ENCODE data around the gene MDGA2.
A peak's percentile ranks its signal among the peaks of the same experiment; 100 is the strongest.

GRCh38 chr14:47207617-47208016, 467.8 kb downstream of the MDGA2 start:
- TF ChIP-seq CTCF (IDR thresholded peaks at IDR 0.05) (peak in 3 of 4 donors; percentile 15 to 27 (median 25)), POLR2A (IDR thresholded peaks at IDR 0.05) (no peak)

All from right lobe of liver (tissue), 4 donors.